GM23248 (cell line): ENCODE results near the gene ATP6AP1. TPM values are rescaled to one million over a fixed set of nuclear protein-coding genes. Genes with fewer than 3 reads are reported as not detected.

Source experiments
- DNase-seq: peaks from one replicate; pipeline ENCODE4 v3.0.0-alpha.2; 2015
- H2AFZ ChIP-seq: fragments of 200-600 bp; sonication (generic); 2 replicates; pipeline ENCODE4 v1.6.1; 2016; ENCODE audit warnings: antibody characterized with exemption
- H3F3A ChIP-seq: fragments of 200-600 bp; sonication (generic); 2 replicates; pipeline ENCODE4 v1.6.1; 2016; ENCODE audit warnings: mild to moderate bottlenecking, antibody characterized with exemption, mixed run types; ENCODE audit not compliant: insufficient read depth
- H3K27ac ChIP-seq: fragments of 200-600 bp; sonication (generic); 2 replicates; pipeline ENCODE4 v1.5.1; 2016; ENCODE audit warnings: mild to moderate bottlenecking
- H3K27me3 ChIP-seq: fragments of 200-600 bp; sonication (generic); replicated peaks from 2 replicates; pipeline ENCODE4 v1.6.1; 2016; ENCODE audit warnings: mild to moderate bottlenecking; ENCODE audit not compliant: insufficient read depth
- H3K36me3 ChIP-seq: fragments of 200-600 bp; sonication (generic); 2 replicates; pipeline ENCODE4 v1.6.1; 2016; ENCODE audit warnings: low read depth, mild to moderate bottlenecking
- H3K4me1 ChIP-seq: fragments of 200-600 bp; sonication (generic); 2 replicates; pipeline ENCODE4 v1.6.1; 2016; ENCODE audit warnings: mild to moderate bottlenecking; ENCODE audit not compliant: insufficient read depth
- H3K4me2 ChIP-seq: fragments of 200-600 bp; sonication (generic); one replicate; pipeline ENCODE4 v1.6.1; 2016; ENCODE audit warnings: mild to moderate bottlenecking; ENCODE audit not compliant: unreplicated experiment
- H3K4me3 ChIP-seq: fragments of 200-600 bp; sonication (generic); 2 replicates; pipeline ENCODE4 v1.5.1; 2016; ENCODE audit warnings: mild to moderate bottlenecking
- H3K79me2 ChIP-seq: fragments of 200-600 bp; sonication (generic); 2 replicates; pipeline ENCODE4 v1.6.1; 2016; ENCODE audit warnings: mild to moderate bottlenecking; ENCODE audit not compliant: insufficient read depth
- H3K9ac ChIP-seq: fragments of 200-600 bp; sonication (generic); 2 replicates; pipeline ENCODE4 v1.6.1; 2016; ENCODE audit warnings: mild to moderate bottlenecking
- H3K9me2 ChIP-seq: fragments of 200-600 bp; sonication (generic); 2 replicates; pipeline ENCODE4 v1.6.1; 2016; ENCODE audit warnings: mixed run types, mild to moderate bottlenecking, moderate library complexity; ENCODE audit not compliant: insufficient read depth
- H3K9me3 ChIP-seq: fragments of 200-600 bp; sonication (generic); one replicate; pipeline ENCODE4 v1.6.1; 2017; ENCODE audit warnings: low read depth
- H4K20me1 ChIP-seq: fragments of 200-600 bp; sonication (generic); 2 replicates; pipeline ENCODE4 v1.6.0; 2016; ENCODE audit not compliant: insufficient read depth
- EZH2 ChIP-seq: fragments of 200-600 bp; sonication (generic); IDR thresholded peaks from 2 replicates; pipeline ENCODE4 v1.6.1; 2018; ENCODE audit warnings: antibody characterized with exemption, mild to moderate bottlenecking; ENCODE audit not compliant: insufficient read depth, poor library complexity, severe bottlenecking
- EZH2phosphoT487 ChIP-seq: fragments of 200-600 bp; sonication (generic); IDR thresholded peaks from 2 replicates; pipeline ENCODE4 v1.6.1; 2018; ENCODE audit warnings: antibody characterized with exemption, moderate library complexity, mild to moderate bottlenecking, low read depth; ENCODE audit not compliant: insufficient read depth
- WGBS, 2 experiments: methylation state at CpG; one replicate each; pipeline ENCODE4 v1.1.6; 2015 to 2017; ENCODE audit warnings: low lambda C conversion rate in 2 of 2, low coverage in 1 of 2; ENCODE audit errors: missing lambda C conversion rate in 2 of 2; 5-methylcytosine and 5-hydroxymethylcytosine counted together
- in situ Hi-C: fragments of 300-500 bp; cut with MboI; formaldehyde crosslinking; loops from 2 replicates; pipeline ENCODE4 v1.15.0; 2020
- polyA plus RNA-seq: library from polyadenylated mRNA; unstranded; fragments of >200 nt; fragmentation: Nextera tagmentation; extraction: Ambion mirVana; gene quantifications from 2 replicates; pipeline ENCODE4 v1.2.1, GENCODE V29; 2016
- total RNA-seq: library from RNA; depleted of rRNA; stranded (reverse); fragments of >200 nt; shearing (Covaris generic); gene quantifications from 2 replicates; pipeline ENCODE4 v1.2.3, GENCODE V29; 2014

The ATP6AP1 gene
- total and polyA plus RNA-seq, 2 experiments from 2014 or later, result 73.2 to 156 TPM

DNA sequence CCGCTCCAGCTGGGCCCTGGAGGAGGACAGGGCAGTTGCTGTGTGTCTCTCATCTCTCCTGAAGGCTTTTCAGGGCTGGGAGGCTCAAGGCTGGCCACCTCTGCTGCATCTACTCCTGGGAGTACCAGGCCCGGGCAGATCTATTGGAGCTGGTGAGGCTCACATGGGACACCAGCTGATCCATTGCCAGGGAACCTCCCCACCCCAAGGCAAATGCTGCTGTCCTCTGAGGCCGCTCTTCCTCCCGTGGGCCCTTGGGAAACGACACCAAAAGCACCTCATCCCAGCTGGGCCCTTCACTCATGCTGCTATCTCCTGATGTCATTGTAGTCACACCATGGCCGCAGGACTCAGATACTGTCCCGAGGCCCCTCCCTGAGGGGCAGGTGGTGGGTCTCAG lies 54.3 kb downstream of the ATP6AP1 start:
- Histone ChIP-seq H3K9me3 (no peaks in the 10 kb centered on the region), H2AFZ (no peak overlapping the region), H3K4me2 (no peak overlapping the region), H4K20me1 (no peaks in the 10 kb centered on the region), H3K9me2 (no peaks in the 10 kb centered on the region), H3K36me3 (no peaks in the 10 kb centered on the region), H3K27me3 (no peaks in the 10 kb centered on the region), H3K4me3 (no peak overlapping the region), H3K27ac (no peak overlapping the region), H3F3A (peaks cover under 1% of the 10 kb centered on the region; the same call in 1 of the 2 replicates), H3K9ac (no peak overlapping the region), H3K79me2 (peaks cover 18% of the 10 kb centered on the region), H3K4me1 (no peaks in the 10 kb centered on the region)
- 28 to 71% methylated on average over 2 to 4 of the region's 7 CpGs for WGBS, 2 experiments
- in situ Hi-C loops, result no loop called here
- no peak for DNase-seq
- TF ChIP-seq EZH2phosphoT487 (no peak), EZH2 (no peak)

DNA sequence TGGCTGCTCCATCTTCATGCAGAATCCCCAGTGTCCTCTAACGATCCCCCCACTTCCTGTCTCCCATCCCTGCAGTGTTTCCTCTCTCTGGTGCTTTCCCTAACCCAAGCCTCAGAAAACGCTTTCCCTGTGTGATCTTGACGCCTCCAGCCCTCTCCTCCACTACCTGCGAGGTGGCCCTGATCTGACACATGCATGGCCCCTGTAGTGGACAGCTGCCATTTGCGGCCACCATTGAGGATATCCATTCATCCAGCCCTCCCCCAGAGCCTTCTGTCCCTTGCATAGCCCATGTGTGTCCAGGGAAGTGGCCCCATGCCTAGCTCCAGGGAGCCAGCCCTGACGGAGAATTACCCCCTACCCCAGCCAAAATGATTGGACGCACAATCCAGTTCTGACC lies 54.8 kb downstream of the ATP6AP1 start:
- 85 to 89% methylated on average over 4 to 6 of the region's 7 CpGs for WGBS, 2 experiments
- no peaks in the 10 kb centered on the region for H3K36me3 ChIP-seq
- H3K4me1 ChIP-seq, result no peaks in the 10 kb centered on the region
- no peak overlapping the region for H3K4me3 ChIP-seq
- H2AFZ ChIP-seq, result no peak overlapping the region
- DNase-seq, result no peak
- H3K27me3 ChIP-seq, result no peaks in the 10 kb centered on the region
- H3K9me3 ChIP-seq, result no peaks in the 10 kb centered on the region
- no peak overlapping the region for H3K4me2 ChIP-seq
- TF ChIP-seq EZH2, result no peak
- TF ChIP-seq EZH2phosphoT487, result no peak
- no peaks in the 10 kb centered on the region for H4K20me1 ChIP-seq
- no peaks in the 10 kb centered on the region for H3K9me2 ChIP-seq
- no peak overlapping the region for H3K9ac ChIP-seq
- H3F3A ChIP-seq, result no peaks in the 10 kb centered on the region
- H3K79me2 ChIP-seq, result peaks cover 24% of the 10 kb centered on the region
- in situ Hi-C loops, result no loop called here
- no peak overlapping the region for H3K27ac ChIP-seq

DNA sequence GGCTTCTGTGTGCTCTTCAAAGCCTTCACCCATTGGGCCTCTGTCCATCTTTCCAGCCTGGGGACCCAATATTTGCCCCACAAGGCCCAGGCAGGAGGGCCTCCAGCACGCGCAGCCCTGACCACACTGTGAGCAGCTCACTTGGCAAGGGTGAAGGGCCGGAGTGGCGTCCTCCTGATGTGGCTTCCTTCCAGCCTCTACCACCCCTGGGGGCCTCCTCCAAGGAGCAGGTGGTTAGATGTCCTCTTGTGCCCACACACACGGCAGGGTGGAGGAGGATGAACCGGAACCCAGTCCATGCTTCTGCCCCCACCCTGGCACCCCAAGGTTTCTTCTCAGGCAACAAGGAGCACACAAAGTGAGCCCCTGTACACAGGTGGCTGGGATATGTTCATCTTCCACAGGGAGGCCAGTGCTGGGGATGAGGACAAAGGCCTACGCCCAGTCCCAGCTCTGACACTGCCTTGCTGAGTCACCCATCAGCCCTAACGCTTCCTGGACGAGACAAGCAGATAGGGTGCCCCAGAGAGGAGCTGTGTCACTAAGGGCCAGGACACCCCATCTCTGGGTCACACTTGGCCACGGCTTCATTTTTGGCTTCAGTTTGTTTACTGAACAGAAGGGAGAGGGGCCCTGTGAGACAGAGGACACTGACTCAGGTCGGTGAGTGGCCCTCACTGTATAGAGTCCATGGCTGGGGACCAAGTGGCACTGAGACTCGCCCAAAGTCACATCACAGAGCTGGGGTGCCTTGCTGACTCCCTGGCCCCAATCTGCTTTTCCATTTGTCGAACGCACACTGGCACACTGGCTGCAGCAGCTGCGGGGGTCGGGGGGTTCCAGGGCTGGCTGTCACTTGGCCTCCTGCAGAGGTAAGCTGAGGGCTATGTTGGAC lies 56.0 kb downstream of the ATP6AP1 start:
- H2AFZ ChIP-seq, result no peak overlapping the region
- in situ Hi-C loops, result no loop called here
- H3K9me2 ChIP-seq, result no peaks in the 10 kb centered on the region
- no peaks in the 10 kb centered on the region for H3K9me3 ChIP-seq
- peak; percentile 55 for DNase-seq
- no peak overlapping the region for H3K4me2 ChIP-seq
- H3K4me1 ChIP-seq, result no peaks in the 10 kb centered on the region
- H3K27me3 ChIP-seq, result no peaks in the 10 kb centered on the region
- no peak overlapping the region for H3K9ac ChIP-seq
- no peaks in the 10 kb centered on the region for H4K20me1 ChIP-seq
- WGBS, 2 experiments, result 69 to 73% methylated on average over 9 of the region's 16 CpGs
- TF ChIP-seq EZH2, result no peak
- TF ChIP-seq EZH2phosphoT487, result no peak
- no peaks in the 10 kb centered on the region for H3K36me3 ChIP-seq
- no peak overlapping the region for H3K4me3 ChIP-seq
- H3K79me2 ChIP-seq, result peaks cover 27% of the 10 kb centered on the region
- no peaks in the 10 kb centered on the region for H3F3A ChIP-seq
- H3K27ac ChIP-seq, result no peak overlapping the region

DNA sequence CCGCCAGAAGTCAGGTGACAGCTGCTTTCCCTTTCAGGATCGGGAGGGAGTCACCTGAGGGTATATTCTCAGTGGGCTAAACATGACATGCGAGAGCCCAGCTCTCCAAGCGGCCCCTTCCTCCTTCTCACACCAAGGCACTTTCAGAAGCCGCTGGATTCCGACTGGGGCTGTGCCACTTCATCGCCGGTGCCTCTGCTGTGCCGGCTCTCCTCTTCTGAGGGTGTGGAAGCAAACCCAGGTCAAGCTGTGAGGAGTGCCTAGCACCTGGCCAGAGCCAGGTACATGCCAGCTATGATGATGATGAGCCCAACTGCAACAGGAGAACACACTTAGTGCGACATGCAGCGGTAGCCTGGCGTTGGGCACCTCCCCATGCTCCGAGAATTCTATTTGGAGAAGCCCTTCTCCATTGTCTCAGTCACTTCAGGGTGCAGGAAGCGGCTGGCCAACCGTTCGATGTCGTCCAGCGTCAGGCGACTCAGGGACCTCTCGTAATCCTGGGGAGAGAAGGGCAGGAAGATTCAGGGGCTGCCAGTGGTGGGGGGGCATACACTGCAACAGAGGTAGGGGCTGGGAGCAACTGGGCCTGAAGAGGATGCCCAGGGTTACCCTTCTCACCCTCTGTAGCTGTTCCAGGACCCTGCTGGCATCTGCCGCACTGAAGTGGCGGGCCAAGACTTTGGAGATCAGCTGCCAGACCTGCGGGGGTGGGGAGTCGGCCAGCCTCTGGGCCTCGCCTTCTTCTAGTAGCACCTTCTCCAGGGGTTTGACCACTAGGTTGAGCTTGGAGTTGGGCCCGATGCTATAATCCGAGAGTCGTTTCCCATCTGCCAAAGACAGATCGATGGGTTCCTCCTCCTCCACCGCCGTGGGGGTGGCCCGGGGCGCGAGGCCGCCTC lies 56.9 kb downstream of the ATP6AP1 start:
- in situ Hi-C loops, result no loop called here
- no peak for DNase-seq
- Histone ChIP-seq H3K27me3 (no peaks in the 10 kb centered on the region), H3K36me3 (no peaks in the 10 kb centered on the region), H3K4me3 (peak overlapping the region; percentile 78), H3K27ac (no peak overlapping the region; the same call in 1 of the 2 replicates), H3K79me2 (peaks cover 27% of the 10 kb centered on the region), H3K4me2 (peak overlapping the region; percentile 68), H3K4me1 (no peaks in the 10 kb centered on the region), H3F3A (no peaks in the 10 kb centered on the region), H2AFZ (peak overlapping the region; percentile 56; the same call in 1 of the 2 replicates), H3K9me2 (no peaks in the 10 kb centered on the region), H4K20me1 (no peaks in the 10 kb centered on the region), H3K9ac (peak overlapping the region; percentile 80), H3K9me3 (no peaks in the 10 kb centered on the region)
- TF ChIP-seq EZH2phosphoT487, result no peak
- no peak for TF ChIP-seq EZH2
- 36 to 45% methylated on average over 23 to 27 of the region's 35 CpGs for WGBS, 2 experiments
